Adrenal gland (tissue), 19 donors: ENCODE measurements around the gene GAGE12D. TPM values are rescaled to one million over a fixed set of nuclear protein-coding genes. Genes with fewer than 3 reads are reported as not detected.
A peak's percentile ranks its signal among the peaks of the same experiment; 100 is the strongest.
"Not testable (repeated sequence)": the region's sequence is repeated elsewhere in the genome, so short reads cannot be mapped to it uniquely, and the experiment has no call there.

ENCODE experiments used
- DNase-seq, 7 donors: peaks; one replicate each; pipeline ENCODE4 v3.0.0-alpha.2; 2019 to 2020
- H3K27ac ChIP-seq, 5 donors: fragments of 200-600 bp; sonication (generic) in 4 of 5; 1 replicate in 3 of 5; 2 replicates in 2 of 5; pipeline versions ENCODE4 v1.5.1 to v1.8.0; 2016 to 2020; ENCODE audit warnings: mild to moderate bottlenecking in 1 of 5
- H3K27me3 ChIP-seq: fragments of 200-600 bp; 2 replicates; pipeline ENCODE4 v1.8.0; 2021
- H3K36me3 ChIP-seq, 2 donors: fragments of 200-600 bp; replicated peaks in 1 of 2; 1 replicate in 1 of 2; 2 replicates in 1 of 2; pipeline versions ENCODE4 v1.5.1 to v1.8.0; 2018 to 2022
- H3K4me1 ChIP-seq, 2 donors: fragments of 200-600 bp; replicated peaks in 1 of 2; 1 replicate in 1 of 2; 2 replicates in 1 of 2; pipeline versions ENCODE4 v1.5.1 to v1.8.0; 2018 to 2021
- H3K4me3 ChIP-seq, 4 donors: fragments of 200-600 bp; sonication (generic) in 3 of 4; one replicate each; pipeline ENCODE4 v1.5.1; 2016 to 2018
- H3K9me3 ChIP-seq, 3 donors: fragments of 200-600 bp; sonication (generic) in 1 of 3; replicated peaks in 1 of 3; 1 replicate in 2 of 3; 2 replicates in 1 of 3; pipeline versions ENCODE4 v1.5.1 to v1.8.0; 2016 to 2021
- WGBS, 4 donors: extraction: QIAGEN DNeasy Blood & Tissue Kit in 2 of 4; methylation state at CpG; one replicate each; pipeline versions ENCODE4 v1.1.5 to v1.1.7; 2013 to 2017; 5-methylcytosine and 5-hydroxymethylcytosine counted together
- intact Hi-C, 2 donors: fragments of 100-400 bp; cut with DNase I; formaldehyde crosslinking; loops; one replicate each; pipeline versions ENCODE4 v1.14.1 to v1.15.0; 2022 to 2023
- long read RNA-seq, 10 donors: library from polyadenylated mRNA in 3 of 10; unstranded in 2 of 10; stranded (forward) in 1 of 10; transcript quantifications; one replicate each; pipeline ENCODE4 v2.0.0 and lab custom pipeline, GENCODE V29; 2021 to 2026
- polyA plus RNA-seq, 3 donors: library from polyadenylated mRNA; stranded (reverse); fragments of 200-250 nt in 2 of 3; fragments of 350-450 nt in 1 of 3; fragmentation: Illumina TruSeq in 1 of 3; extraction: RNeasy Lipid Tissue Mini Kit (QIAGEN cat#74804) in 1 of 3; gene quantifications; one replicate each; pipeline ENCODE4 v1.2.3, GENCODE V29; 2013 to 2014
- total RNA-seq, 9 donors: library from RNA; depleted of rRNA in 4 of 9; stranded (reverse); fragments of >200 nt in 4 of 9; fragments of 120-200 nt in 1 of 9; fragmentation: NEBNext Ultra II Directional in 1 of 9; extraction: Animal tissue kit (Norgen Biotek cat#: 25700) in 1 of 9; gene quantifications; one replicate each; pipeline versions ENCODE4 v1.1.0 to v1.2.4, GENCODE V29; 2013 to 2023
- donor health status: healthy with polysubstance abuse.
- donor health status: Bipolar disorder and iron deficiency.
- donor health status: DM: yes; HTN: yes; CAD: no.
- donor health status: DM: no; HTN: no; CAD: no.
- donor health status: DM: no; HTN: no; CAD: no.
- donor health status: DM: yes; HTN: yes; CAD: no.

GAGE12D gene
- total RNA-seq (not detected), polyA plus RNA-seq (not detected)
- long read RNA-seq, donor 1 = 0 reads
- long read RNA-seq, donor 2 = 0 reads
- long read RNA-seq, donor 3 = 0 reads
- long read RNA-seq, donor 4 = 0 reads
- long read RNA-seq, donor 5 = 0 reads
- long read RNA-seq, donor 6 = 0 reads
- long read RNA-seq, donor 7 = 0 reads
- long read RNA-seq, donor 8 = 0 reads
- long read RNA-seq, donor 9 = 0 reads
- long read RNA-seq, donor 10 = 0 reads

- intact Hi-C loops, H3K27me3 ChIP-seq, H3K27ac ChIP-seq, DNase-seq, H3K4me1 ChIP-seq, H3K9me3 ChIP-seq, H3K36me3 ChIP-seq, H3K4me3 ChIP-seq: not testable (repeated sequence)
- WGBS, 4 donors = no CpG with 5 or more reads among the region's 16 CpGs
Observed at GRCh38 chrX:49541433-49541832, at the start of gene GAGE12D. Gene GAGE12D, plus strand, starts transcription at chrX:49541733. Its CDS starts 1,155 bp downstream, at chrX:49542888.

- H3K9me3 ChIP-seq, H3K36me3 ChIP-seq, DNase-seq, H3K4me3 ChIP-seq, H3K27ac ChIP-seq, intact Hi-C loops, H3K4me1 ChIP-seq, H3K27me3 ChIP-seq: not testable (repeated sequence)
- no CpG with 5 or more reads among the region's 16 CpGs for WGBS, 4 donors
Observed at GRCh38 chrX:49531877-49532276, 9.7 kb upstream of the GAGE12D start, which contains the start of gene GAGE12C. Gene GAGE12C, plus strand, starts transcription at chrX:49532177. Its CDS starts 1,155 bp downstream, at chrX:49533332.

GRCh38 chrX:49550989-49551388 lies 9.5 kb downstream of the GAGE12D start, which contains the start of gene GAGE12E:
Gene GAGE12E, plus strand, starts transcription at chrX:49551289. Its CDS starts 1,155 bp downstream, at chrX:49552444.
- H3K27me3 ChIP-seq, H3K4me1 ChIP-seq, H3K27ac ChIP-seq, H3K9me3 ChIP-seq, intact Hi-C loops, DNase-seq, H3K4me3 ChIP-seq, H3K36me3 ChIP-seq: not testable (repeated sequence)
- no CpG with 5 or more reads among the region's 16 CpGs for WGBS, 4 donors

GRCh38 chrX:49560542-49560941 lies 19.0 kb downstream of the GAGE12D start, which contains the start of gene GAGE12F:
Gene GAGE12F, plus strand, starts transcription at chrX:49560842. Its CDS starts 1,155 bp downstream, at chrX:49561997.
- WGBS, 4 donors = no CpG with 5 or more reads among the region's 16 CpGs
- DNase-seq, intact Hi-C loops, H3K27me3 ChIP-seq, H3K9me3 ChIP-seq, H3K4me3 ChIP-seq, H3K27ac ChIP-seq, H3K4me1 ChIP-seq, H3K36me3 ChIP-seq: not testable (repeated sequence)

- no CpG with 5 or more reads among the region's 11 CpGs for WGBS, 4 donors
- intact Hi-C loops, H3K4me1 ChIP-seq, H3K36me3 ChIP-seq, H3K27ac ChIP-seq, H3K4me3 ChIP-seq, H3K27me3 ChIP-seq, H3K9me3 ChIP-seq: not testable (repeated sequence)
- DNase-seq = peak in 4 of 7 donors; percentile 8 to 34 (median 9)
Observed at GRCh38 chrX:49568728-49569127, 27.2 kb downstream of the GAGE12D start.

- H3K9me3 ChIP-seq, H3K36me3 ChIP-seq, DNase-seq, H3K4me3 ChIP-seq, H3K27me3 ChIP-seq, intact Hi-C loops, H3K4me1 ChIP-seq, H3K27ac ChIP-seq: not testable (repeated sequence)
- 87% methylated on average over 5 of the region's 13 CpGs; no CpG with 5 or more reads in 3 of the 4 donors for WGBS, 4 donors
Observed at GRCh38 chrX:49569152-49569551, 27.6 kb downstream of the GAGE12D start.

GRCh38 chrX:49570100-49570499 lies 28.6 kb downstream of the GAGE12D start, which contains the start of gene GAGE12G:
Gene GAGE12G, plus strand, starts transcription at chrX:49570400. Its CDS starts 1,155 bp downstream, at chrX:49571555.
- H3K4me1 ChIP-seq, intact Hi-C loops, H3K4me3 ChIP-seq, H3K27me3 ChIP-seq, DNase-seq, H3K36me3 ChIP-seq, H3K9me3 ChIP-seq, H3K27ac ChIP-seq: not testable (repeated sequence)
- WGBS, 4 donors = no CpG with 5 or more reads among the region's 16 CpGs

GRCh38 chrX:49579649-49580048 lies 38.1 kb downstream of the GAGE12D start, which contains the start of gene GAGE12H:
Gene GAGE12H, plus strand, starts transcription at chrX:49579949. Its CDS starts 1,155 bp downstream, at chrX:49581104.
- H3K9me3 ChIP-seq, H3K4me1 ChIP-seq, H3K36me3 ChIP-seq, H3K27me3 ChIP-seq, DNase-seq, intact Hi-C loops, H3K27ac ChIP-seq, H3K4me3 ChIP-seq: not testable (repeated sequence)
- WGBS, 4 donors = no CpG with 5 or more reads among the region's 16 CpGs

- WGBS, 4 donors = no CpG with 5 or more reads among the region's 16 CpGs
- H3K9me3 ChIP-seq, DNase-seq, H3K4me1 ChIP-seq, intact Hi-C loops, H3K27me3 ChIP-seq, H3K4me3 ChIP-seq, H3K27ac ChIP-seq, H3K36me3 ChIP-seq: not testable (repeated sequence)
Observed at GRCh38 chrX:49589196-49589595, 47.7 kb downstream of the GAGE12D start, which contains the start of gene GAGE2A. Gene GAGE2A, plus strand, starts transcription at chrX:49589496. Its CDS starts 1,155 bp downstream, at chrX:49590651.

GRCh38 chrX:49589769-49590478 lies 48.4 kb downstream of the GAGE12D start:
- H3K27ac ChIP-seq, H3K36me3 ChIP-seq, H3K27me3 ChIP-seq, intact Hi-C loops, H3K4me3 ChIP-seq, H3K9me3 ChIP-seq, H3K4me1 ChIP-seq: not testable (repeated sequence)
- peak in 4 of 7 donors; percentile 12 to 25 (median 18) for DNase-seq
- 87 to 97% (median 90%) methylated on average over 16 to 32 of the region's 37 CpGs for WGBS, 4 donors

GRCh38 chrX:49590488-49590887 lies 49.0 kb downstream of the GAGE12D start:
- H3K27me3 ChIP-seq, intact Hi-C loops, H3K9me3 ChIP-seq, H3K27ac ChIP-seq, DNase-seq, H3K36me3 ChIP-seq, H3K4me1 ChIP-seq, H3K4me3 ChIP-seq: not testable (repeated sequence)
- WGBS, 4 donors = 88 to 90% (median 90%) methylated on average over 10 to 15 of the region's 17 CpGs
